HG03159 (cell line): ENCODE results near the gene CCSER1.
"Not testable (repeated sequence)": the region's sequence is repeated elsewhere in the genome, so short reads cannot be mapped to it uniquely, and the experiment has no call there.

Source experiments
- ATAC-seq: cut with Tn5 transposase; IDR thresholded peaks from one replicate; pipeline ENCODE4 v1.9.1; 2021; ENCODE audit warnings: mild to moderate bottlenecking, moderate library complexity; ENCODE audit not compliant: unreplicated experiment

Gene CCSER1

DNA sequence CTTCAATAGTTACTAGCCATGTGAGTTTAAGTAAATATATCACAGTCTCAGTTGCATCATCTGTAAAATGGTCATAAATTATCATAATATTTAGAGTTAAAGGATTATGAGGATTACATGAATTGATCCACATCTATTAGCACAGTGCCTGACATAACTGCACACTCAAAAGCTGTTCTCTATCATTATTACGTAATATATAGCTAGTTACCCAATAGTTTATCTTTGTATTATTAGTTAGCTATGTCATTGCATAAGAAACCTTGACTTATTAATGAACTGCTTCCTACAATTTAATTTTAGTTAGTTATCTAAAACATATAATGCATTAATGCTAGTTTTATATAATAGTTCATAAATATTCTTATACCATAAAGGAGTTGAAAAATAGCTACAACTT, 1099.7 kb downstream of the CCSER1 start:
- ATAC-seq: no peak

DNA sequence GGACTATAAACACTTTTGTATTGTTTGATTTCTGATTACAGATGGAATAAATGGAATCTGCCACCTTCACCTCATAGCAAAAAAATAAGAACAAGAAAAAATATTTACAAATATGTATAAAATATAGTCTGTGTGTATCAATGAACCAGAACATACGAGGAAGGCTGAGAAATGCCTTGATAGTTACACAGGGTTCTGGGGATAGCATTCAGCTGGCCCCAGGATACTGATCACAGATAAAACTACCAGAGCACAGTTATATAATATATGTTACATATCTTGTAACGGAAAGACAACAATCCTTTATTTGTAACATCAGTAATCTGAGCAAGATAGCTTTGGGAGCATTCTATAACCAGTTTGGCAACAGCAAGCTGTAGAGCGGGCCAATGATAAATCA, 1101.5 kb downstream of the CCSER1 start:
- ATAC-seq: no peak

DNA sequence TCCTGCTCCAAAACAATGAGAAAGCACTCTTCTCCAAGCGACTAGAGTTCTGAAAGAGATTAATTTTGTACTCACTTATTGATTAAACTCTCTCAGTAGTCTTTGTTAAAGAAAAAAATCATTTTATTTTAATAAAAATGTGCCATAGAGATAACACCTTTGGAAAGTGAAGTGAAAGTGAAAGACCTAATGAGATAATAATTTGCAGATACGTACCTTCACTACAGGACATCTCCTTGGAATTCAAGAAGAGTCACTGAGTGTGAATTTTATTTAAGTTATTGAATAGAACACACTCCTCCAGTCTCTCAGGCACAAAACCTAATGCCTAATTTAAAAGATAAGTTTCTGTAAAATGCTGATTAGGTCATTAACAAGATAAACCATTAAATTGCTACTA, 1106.0 kb downstream of the CCSER1 start:
- ATAC-seq: no peak

DNA sequence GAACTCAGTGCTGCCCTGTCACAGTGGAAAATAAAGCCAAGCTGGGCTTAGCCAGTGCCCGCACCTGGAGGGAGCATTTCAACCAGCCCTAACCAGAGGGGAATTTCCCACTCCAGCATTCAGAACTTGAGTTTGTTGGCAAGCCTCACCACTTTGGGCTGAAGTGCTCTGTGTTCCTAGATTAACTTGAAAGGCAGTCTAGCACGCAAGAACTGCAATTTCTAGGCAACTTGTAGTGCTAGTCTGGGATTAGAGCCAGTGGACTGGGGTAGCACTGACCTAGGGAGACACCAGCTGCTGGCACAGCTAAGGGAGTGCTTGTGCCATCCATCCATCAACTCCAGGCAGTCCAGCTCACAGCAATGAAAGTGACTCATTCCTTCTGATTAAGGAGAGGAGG, 1115.9 kb downstream of the CCSER1 start:
- no peak for ATAC-seq

DNA sequence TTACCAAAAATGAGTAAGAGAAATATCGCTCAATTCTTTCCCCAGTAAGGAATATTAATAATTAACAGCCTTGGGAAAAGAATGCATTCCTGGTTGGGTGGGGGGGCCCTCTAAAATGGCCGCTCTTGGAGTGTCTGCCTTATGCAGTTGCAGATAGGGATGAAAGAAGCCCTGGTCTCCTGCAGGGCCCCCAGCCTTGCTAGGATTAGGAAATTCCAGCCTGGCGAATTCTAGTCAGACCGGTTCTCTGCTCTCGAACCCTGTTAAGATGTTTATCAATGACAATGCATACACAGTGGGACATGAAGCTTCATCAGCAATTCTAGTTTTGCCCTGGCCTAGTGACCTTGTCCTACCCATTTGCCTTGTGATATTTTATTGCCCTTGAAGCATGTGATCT, 1128.8 kb downstream of the CCSER1 start:
- ATAC-seq: no peak

DNA sequence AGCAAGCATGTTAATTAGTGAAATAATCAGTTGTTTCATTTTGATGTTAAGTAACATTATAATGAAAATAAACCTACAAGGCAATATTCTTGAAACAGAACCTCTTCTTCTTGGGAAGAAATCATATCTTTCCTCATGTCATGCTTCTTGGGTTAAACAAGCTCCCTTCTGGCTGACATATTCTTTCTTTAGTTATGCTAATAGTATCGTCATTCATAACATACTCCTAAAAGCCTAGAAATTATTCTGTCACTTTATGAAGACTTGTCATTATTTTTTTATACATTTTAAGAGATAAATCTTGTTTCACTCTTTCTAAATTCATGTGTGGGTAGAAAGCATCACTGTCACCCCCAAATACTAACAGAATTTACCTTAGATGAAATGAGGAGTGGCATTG, 1129.6 kb downstream of the CCSER1 start:
- no peak for ATAC-seq

DNA sequence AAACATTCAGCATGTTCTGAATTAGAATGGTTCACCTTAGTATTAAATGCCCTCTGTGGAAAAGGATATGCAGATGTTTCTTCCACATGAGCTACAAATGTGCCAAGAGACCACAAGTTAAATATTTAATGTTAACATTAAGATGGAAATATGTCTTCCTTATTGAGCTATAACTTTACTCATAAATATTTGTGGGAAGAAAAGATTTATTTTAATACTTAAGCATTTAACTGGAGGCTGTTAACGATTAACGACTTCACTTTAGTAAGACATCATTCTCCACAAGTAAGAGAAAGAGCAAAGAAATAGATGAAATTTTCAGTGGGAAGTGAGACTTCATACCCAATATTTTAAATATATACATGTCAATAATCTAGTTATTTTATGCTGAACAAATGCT, 1130.5 kb downstream of the CCSER1 start:
- ATAC-seq: no peak

DNA sequence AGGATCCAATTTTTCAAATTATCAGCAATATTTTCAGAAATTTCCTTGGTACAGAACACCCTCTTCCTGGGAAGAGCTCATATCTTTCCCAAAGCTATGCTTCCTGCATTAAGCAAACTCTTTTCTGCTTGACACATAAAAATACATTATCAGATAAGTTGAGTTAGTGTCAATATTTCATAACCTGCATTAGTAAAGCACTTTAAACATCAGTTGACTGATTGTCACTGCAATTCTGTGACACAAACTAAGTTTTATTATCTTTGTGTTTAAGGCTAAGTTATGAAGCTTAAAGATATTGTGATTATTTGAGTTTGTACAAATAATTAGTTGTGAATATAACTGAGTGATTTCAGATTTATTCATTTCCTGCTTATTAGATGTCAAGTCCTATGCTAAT, 1131.1 kb downstream of the CCSER1 start:
- no peak for ATAC-seq

DNA sequence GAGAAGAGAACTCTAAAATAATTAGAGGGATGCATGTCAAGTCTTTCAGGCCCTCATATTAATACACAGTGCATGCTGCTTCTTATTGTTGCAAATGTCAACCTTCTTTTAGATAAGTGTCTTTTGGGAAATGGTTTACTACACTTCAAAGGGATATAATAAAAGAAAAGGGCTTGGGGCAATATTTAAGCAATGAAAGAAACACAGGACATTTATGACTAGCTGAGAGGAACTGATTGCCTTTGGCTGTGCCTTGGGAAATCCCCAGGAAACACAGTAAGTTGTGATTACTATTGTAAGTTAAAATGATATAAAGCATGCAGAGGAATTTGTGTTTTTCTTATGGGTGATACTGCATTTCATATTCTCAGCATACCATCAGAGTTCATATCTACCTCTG, 1140.3 kb downstream of the CCSER1 start:
- no peak for ATAC-seq

DNA sequence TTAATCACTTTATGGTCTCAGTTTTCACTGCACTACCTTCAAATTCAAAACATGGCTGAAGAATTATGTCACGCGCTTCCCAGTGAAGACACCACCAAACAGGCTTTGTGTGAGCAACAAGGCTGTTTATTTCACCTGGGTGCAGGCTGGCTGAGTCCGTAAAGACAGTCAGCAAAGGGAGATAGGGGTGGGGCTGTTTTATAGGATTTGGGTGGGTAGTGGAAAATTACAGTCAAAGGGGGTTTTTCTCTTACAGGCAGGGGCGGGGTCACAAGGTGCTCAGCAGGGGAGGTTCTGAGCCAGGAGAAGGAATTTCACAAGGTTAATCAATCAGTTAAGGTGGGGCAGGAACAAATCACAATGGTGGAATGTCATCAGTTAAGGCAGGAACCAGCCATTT, 1141.3 kb downstream of the CCSER1 start:
- not testable (repeated sequence) for ATAC-seq

DNA sequence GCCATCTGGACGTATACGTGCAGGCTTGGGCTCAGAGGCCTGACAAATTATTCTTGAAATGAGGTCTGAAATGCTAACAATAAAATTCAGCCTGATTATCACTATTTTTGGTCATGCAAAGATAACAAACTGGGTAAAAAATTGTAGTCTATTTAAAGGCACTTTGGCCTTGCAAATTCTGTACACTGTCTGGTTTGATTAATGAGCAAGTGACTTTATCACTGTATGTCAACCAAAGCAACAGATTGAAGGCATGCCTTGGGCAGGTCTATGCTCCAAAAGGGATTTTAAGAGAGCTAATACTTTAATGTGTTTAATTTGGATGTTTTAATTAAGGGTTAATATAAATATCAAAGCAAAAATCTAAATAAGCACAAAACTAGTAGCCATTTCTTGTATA, 1141.7 kb downstream of the CCSER1 start:
- ATAC-seq: no peak

DNA sequence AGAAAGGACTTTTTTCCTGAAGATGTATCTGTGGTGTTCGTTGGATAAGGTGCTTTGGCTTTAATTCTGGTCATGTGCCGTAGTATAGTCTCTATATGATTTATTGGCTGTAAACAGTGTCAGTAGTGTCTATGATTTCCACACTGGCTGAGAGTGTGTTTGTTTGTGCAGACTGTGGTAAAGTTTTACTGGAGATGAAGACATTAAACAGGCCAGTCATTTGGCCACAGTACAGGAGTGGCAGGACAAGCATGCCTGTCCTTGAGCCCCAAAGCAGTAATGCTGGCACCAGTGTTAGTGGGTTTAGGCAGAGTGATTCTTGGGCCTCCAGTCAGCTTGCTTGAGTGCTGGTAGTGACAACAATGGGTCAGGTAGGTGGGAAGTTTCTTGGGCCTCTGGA, 1152.7 kb downstream of the CCSER1 start:
- ATAC-seq: no peak

DNA sequence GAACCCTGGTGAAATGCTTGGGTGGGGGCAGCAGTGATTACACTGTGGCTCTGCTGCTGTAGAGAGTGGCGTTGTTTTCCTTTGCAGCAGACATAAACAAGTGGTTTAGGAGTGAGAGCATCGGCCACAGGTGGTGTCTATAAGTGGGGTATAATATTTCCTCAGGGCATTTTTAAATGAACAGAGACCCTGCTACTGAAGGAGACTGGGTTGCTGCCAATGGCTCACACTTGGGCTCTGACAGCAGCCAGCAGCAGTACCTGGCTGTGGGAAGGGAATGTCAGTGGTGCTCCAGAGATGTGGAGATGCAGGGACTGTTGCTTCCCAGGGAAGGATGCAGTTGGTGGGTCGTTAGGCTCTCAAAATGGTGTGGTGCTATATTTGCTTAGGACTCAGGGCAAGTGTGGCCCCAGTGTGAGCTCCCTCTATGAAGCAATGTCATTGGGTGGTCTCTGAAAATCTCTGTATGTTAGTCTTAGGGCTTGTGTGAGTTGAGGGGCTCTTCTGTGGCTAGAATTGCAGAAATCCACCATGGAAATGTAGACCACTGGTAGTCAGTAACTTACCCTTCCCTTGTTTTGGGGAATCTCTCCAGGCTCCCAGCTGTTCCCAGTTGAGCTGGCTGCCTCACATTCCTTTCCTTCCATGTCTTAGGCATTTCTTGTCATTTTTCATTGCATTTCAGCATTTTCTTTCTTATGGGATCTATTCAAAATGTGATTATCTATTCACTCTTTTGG, 1153.5 kb downstream of the CCSER1 start:
- ATAC-seq: no peak

DNA sequence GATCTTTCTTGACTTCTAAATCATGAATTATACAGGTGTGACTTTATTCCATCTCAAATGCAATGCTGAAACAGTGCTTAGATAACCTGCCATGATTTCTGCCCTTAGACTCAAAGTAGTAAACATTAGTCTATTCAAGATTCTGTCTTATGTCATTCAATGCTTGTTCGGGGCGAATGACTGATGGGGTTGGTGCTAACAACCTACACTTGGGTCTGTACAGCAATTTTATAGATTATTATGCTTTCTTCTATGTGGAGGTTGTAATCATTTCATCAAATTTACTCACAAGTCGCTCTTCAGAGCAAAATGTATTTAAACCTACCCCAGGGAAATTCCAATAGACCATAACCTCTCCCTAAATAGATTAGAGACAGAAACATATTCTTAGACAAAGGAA, 1155.0 kb downstream of the CCSER1 start:
- no peak for ATAC-seq

DNA sequence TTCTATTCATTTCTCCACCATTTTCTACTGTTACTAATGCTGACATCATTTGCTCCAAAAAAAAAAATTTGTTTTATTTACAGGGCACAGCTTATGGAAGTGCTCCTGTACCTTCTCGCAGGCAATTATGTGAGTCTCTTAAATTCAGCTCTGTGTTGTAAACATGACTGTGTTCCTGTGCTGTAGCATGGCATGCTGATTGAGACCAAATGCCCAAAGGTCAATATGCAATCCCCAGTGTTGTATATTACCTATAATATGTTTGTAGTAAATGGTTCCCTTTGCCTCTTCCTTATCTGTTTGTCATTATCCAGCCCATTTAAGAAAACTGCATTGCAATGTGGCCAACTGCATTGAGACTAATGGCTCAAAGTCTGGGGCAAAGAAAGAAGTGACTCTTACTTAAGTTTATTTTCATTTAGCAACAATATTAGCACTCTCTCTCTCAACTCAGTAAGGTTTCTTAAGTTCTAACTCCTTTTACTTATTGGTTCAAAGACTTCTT, 1156.6 kb downstream of the CCSER1 start:
- no peak for ATAC-seq

DNA sequence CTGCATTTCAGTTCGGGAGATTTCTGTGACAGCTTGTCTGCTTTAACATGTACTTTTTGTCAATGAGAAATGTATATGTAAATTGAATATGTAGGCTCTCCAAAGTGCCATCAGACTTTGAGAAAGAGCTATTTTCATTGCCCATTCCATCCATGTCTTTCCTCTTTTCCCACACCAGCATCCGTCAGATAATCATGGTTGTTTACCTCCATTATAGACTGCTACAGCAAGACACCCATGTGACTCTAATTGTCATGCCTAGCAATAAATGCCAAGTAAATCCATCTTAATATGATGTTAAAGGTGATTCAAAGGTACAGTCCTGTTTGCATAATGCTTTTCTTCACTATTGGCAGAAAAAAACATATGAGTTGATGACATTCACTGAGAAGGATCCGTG, 1157.3 kb downstream of the CCSER1 start:
- ATAC-seq: no peak

DNA sequence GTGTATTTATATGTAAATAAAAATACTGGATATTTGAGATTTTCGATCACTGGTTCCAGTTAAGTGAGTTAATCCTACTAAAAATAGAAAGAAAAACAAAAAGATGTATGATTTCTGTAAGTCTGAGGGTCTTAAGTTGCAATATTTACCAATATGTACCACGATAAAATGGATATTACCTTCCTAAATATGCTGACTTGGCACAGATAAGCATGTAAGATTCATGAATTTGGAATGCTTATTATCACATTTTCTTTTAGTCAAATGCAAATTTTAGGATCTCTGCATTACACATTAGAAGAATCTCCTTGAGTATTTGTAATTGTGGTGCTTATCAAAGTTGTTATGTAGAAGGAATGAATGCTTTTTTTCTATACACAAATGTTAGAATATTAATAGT, 1158.3 kb downstream of the CCSER1 start:
- ATAC-seq: no peak

DNA sequence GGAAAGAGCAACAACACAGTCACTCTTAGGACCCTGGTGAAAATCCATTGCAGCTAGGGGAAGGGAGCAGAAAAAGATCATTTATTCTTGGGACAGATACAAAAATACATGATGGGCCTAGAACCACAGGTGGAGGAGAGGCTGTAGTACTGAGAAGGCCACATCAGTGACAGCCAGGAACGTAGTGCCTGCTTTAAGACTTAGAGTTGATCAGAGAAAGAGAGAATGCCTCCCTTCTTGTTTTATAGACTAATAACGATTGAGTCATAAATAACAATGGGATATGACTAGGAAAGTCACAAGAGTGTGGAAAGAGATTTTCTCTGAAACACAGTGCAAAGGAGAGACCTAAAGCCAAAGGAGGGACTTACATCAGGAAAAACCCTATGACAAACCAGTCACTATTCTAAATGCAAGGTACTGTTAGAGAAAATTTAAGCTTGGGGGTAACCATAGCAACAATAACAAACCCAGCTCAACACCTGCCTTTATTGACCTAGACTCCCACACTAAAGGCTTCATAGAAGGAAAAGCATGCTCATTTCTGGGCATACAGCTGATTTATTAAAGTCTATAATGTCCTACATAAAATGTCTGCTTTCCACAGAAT, 1161.6 kb downstream of the CCSER1 start:
- ATAC-seq: no peak

DNA sequence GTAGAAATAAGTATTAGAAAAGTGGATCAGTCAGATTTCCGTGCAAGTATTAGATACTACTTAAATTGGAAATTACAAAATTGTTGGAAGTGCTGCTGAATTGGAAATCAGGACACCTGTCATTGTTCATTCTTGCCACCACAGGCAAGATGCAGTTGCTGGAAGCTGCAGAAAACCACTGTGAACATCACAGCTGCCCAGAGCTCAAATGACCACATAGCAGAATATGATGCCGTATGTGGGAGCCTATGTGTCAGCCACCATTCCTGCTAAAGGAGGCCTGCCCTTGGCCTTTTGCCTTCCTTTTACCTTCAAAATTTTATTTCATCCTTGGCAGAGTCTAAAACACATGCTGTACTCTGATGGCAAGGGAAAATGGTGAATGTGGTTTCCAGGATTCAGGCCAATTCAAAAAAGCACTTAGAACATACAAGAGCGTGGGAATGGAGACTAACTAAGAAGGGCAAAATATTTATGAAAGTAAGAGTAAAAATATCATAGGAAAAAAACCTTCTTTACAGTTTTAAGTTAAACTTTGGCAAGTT, 1171.0 kb downstream of the CCSER1 start:
- ATAC-seq: no peak

DNA sequence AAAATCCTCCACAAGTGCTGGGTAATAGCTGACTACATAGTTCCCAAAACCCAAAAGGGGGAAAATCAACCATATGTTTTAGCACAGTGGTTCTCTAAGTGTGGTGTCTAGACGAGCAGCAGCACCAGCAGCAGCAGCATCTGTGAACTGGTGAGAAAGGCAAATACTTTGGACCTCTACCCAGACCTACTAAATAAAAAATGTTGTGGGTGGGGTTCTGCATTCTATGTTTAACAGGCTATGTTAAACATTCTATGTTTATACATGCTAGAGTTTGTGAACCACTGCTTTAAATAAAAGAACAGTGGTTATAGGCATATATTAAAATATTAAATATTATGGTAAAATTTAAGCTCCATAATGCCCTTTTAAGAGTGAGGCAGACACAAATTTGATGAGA, 1171.6 kb downstream of the CCSER1 start:
- no peak for ATAC-seq

DNA sequence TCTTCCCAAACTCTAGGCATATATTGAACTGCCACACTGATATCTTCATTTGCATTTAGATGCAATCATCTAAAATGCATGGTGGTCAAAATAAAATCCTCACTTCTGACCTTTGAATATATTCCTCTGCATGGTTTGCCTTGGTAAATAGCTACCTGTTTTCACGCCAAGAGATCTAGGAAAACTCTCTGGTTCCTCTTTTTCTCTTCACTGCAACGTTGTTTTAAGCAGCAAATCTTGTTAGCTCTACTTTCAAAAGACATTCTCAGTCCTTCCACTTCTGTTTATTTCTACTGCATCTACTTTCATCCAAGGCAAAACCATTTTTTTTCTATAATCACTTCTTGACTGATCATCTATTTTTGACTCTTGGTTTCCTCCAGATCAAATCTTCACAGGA, 1174.9 kb downstream of the CCSER1 start:
- no peak for ATAC-seq

DNA sequence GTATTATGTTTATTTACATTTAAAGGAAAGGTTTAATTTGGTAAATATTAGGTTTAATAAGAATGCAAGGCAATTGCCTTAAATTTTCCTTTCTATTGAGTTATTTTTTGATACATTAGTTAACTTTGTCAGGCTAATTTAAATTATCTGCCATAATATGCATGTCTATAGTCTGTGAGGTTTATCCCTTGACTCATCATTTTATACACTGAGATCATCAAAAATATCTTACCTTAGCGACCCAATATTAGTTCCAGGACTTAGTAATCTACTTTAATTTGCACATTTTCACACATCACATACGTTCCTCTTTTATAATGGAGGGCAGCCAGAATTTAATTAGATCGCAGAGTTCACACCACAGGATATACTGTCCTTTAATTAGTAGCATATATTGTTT, 1177.1 kb downstream of the CCSER1 start:
- no peak for ATAC-seq
